Measurements from ENCODE around the gene HOXD3. TPM values are rescaled to one million over a fixed set of nuclear protein-coding genes. Genes with fewer than 3 reads are reported as not detected.
A peak's percentile ranks its signal among the peaks of the same experiment; 100 is the strongest.

HOXD3 gene
- total RNA-seq, 4 donors from 2014 or later = 0.56 to 3.1 (median 1.7) TPM; not detected in 1

GRCh38 chr2:176120364-176121189 is 36.5 kb upstream of the HOXD3 start:
- no peak overlapping the region for H3K4me3 ChIP-seq (ENCODE audit: low read depth, poor library complexity, severe bottlenecking)
- TF ChIP-seq POLR2A (IDR thresholded peaks at IDR 0.05) (no peak), CTCF (IDR thresholded peaks at IDR 0.05) (no peak)
- DNase-seq (ENCODE audit: low spot score in 2 of 2) = peak in 1 of 2 donors; percentile 68
- WGBS, 2 donors = 44 to 49% methylated on average over 13 of the region's 13 CpGs
- intact Hi-C loops (cut with DNase I; ENCODE audit: low total_unique reads) = loop anchor here (5.0 to 10.0 kb wide), 2 partner anchors 517 to 1034 kb away; no protein-coding TSS in a partner anchor

GRCh38 chr2:176121190-176122051 is 35.7 kb upstream of the HOXD3 start:
- no peak overlapping the region for H3K4me3 ChIP-seq (ENCODE audit: low read depth, poor library complexity, severe bottlenecking)
- no peak for TF ChIP-seq CTCF (IDR thresholded peaks at IDR 0.05)
- no peak for TF ChIP-seq POLR2A (IDR thresholded peaks at IDR 0.05)
- DNase-seq (ENCODE audit: low spot score in 2 of 2) = peak in 1 of 2 donors; percentile 74
- 25 to 26% methylated on average over 44 to 53 of the region's 53 CpGs for WGBS, 2 donors
- intact Hi-C loops (cut with DNase I; ENCODE audit: low total_unique reads) = loop anchor here (5.0 to 10.0 kb wide), 2 partner anchors 516 to 1033 kb away; no protein-coding TSS in a partner anchor

- 4 to 5% methylated on average over 43 to 47 of the region's 47 CpGs for WGBS, 2 donors
- TF ChIP-seq POLR2A (IDR thresholded peaks at IDR 0.05) (no peak), CTCF (IDR thresholded peaks at IDR 0.05) (no peak)
- no peak for DNase-seq (ENCODE audit: low spot score in 2 of 2)
- peak overlapping the region; percentile 38 for H3K4me3 ChIP-seq (ENCODE audit: low read depth, poor library complexity, severe bottlenecking)
- intact Hi-C loops (cut with DNase I; ENCODE audit: low total_unique reads) = loop anchor here (5.0 to 10.0 kb wide), 2 partner anchors 515 to 1033 kb away; no protein-coding TSS in a partner anchor
These were observed 34.9 kb upstream of the HOXD3 start for GRCh38 chr2:176122052-176122682.

GRCh38 chr2:176122683-176123410 is 34.3 kb upstream of the HOXD3 start, which contains the start of gene HOXD9:
HOXD9 (plus strand) TSS chr2:176122719; CDS start chr2:176122769, 50 bp downstream.
- intact Hi-C loops (cut with DNase I; ENCODE audit: low total_unique reads) = loop anchor here (5.0 to 10.0 kb wide), 2 partner anchors 514 to 1032 kb away; no protein-coding TSS in a partner anchor
- DNase-seq (ENCODE audit: low spot score in 2 of 2) = peak; percentile 60 to 96
- 6% methylated on average over 13 to 30 of the region's 84 CpGs for WGBS, 2 donors
- TF ChIP-seq POLR2A (IDR thresholded peaks at IDR 0.05) (no peak), CTCF (IDR thresholded peaks at IDR 0.05) (no peak)
- peak within 1 kb of the TSS; percentile 38 for H3K4me3 ChIP-seq (ENCODE audit: low read depth, poor library complexity, severe bottlenecking)

All from lower leg skin (tissue), 4 donors.